Liver (tissue), 9 donors: Measurements from ENCODE around the gene ATP2C1. TPM values are rescaled to one million over a fixed set of nuclear protein-coding genes. Genes with fewer than 3 reads are reported as not detected.

Experiments
- DNase-seq: peaks from one replicate; pipeline ENCODE4 v3.0.0-alpha.2; 2017; ENCODE audit warnings: low spot score
- H3K27ac ChIP-seq, 2 donors: one replicate each; pipeline ENCODE4 v1.7.0; 2013; ENCODE audit warnings: inconsistent platforms in 2 of 2, low read length in 2 of 2, control low read depth in 1 of 2, low read depth in 1 of 2, mild to moderate bottlenecking in 1 of 2
- H3K27me3 ChIP-seq, 4 donors: one replicate each; pipeline versions ENCODE4 v1.6.1 to v1.7.0; 2013; ENCODE audit warnings: low read length in 3 of 4, inconsistent platforms in 1 of 4, mild to moderate bottlenecking in 1 of 4, moderate library complexity in 1 of 4; ENCODE audit not compliant: control insufficient read depth in 4 of 4, insufficient read depth in 4 of 4
- H3K36me3 ChIP-seq, 4 donors: one replicate each; pipeline versions ENCODE4 v1.6.1 to v1.7.0; 2013; ENCODE audit warnings: low read length in 3 of 4, mild to moderate bottlenecking in 3 of 4, low read depth in 1 of 4, moderate library complexity in 1 of 4; ENCODE audit not compliant: control insufficient read depth in 4 of 4, insufficient read depth in 3 of 4
- H3K4me1 ChIP-seq, 4 donors: one replicate each; pipeline versions ENCODE4 v1.6.1 to v1.7.0; 2013; ENCODE audit warnings: low read length in 3 of 4, mild to moderate bottlenecking in 3 of 4, moderate library complexity in 1 of 4; ENCODE audit not compliant: control insufficient read depth in 4 of 4, insufficient read depth in 4 of 4
- H3K4me3 ChIP-seq, 3 donors: one replicate each; pipeline versions ENCODE4 v1.6.1 to v1.7.0; 2013; ENCODE audit warnings: low read length in 3 of 3, control low read depth in 1 of 3, low read depth in 1 of 3, mild to moderate bottlenecking in 1 of 3
- H3K9ac ChIP-seq, 2 donors: one replicate each; pipeline ENCODE4 v1.7.0; 2013; ENCODE audit warnings: low read length in 2 of 2, mild to moderate bottlenecking in 2 of 2, moderate library complexity in 2 of 2, control low read depth in 1 of 2, low read depth in 1 of 2
- H3K9me3 ChIP-seq, 4 donors: one replicate each; pipeline versions ENCODE4 v1.6.1 to v1.7.0; 2013; ENCODE audit warnings: low read length in 3 of 4; ENCODE audit not compliant: control insufficient read depth in 4 of 4
- EGR1 ChIP-seq, 2 donors: IDR thresholded peaks; 2 replicates each; pipeline ENCODE4 v1.6.1; 2016 to 2018; ENCODE audit warnings: antibody characterized with exemption in 2 of 2, low read depth in 2 of 2
- FOXA1 ChIP-seq: IDR thresholded peaks from 2 replicates; pipeline ENCODE4 v1.6.1; 2016; ENCODE audit warnings: antibody characterized with exemption
- FOXA2 ChIP-seq: IDR thresholded peaks from 2 replicates; pipeline ENCODE4 v1.6.1; 2016; ENCODE audit warnings: antibody characterized with exemption
- GABPA ChIP-seq, 2 donors: IDR thresholded peaks in 1 of 2; conservative IDR thresholded peaks in 1 of 2; 2 replicates each; pipeline ENCODE4 v1.6.1; 2016; ENCODE audit warnings: antibody characterized with exemption in 2 of 2, mild to moderate bottlenecking in 1 of 2, moderate library complexity in 1 of 2
- HNF4A ChIP-seq, 2 donors: conservative IDR thresholded peaks; 2 replicates each; pipeline ENCODE4 v1.6.1; 2016; ENCODE audit warnings: antibody characterized with exemption in 2 of 2, mild to moderate bottlenecking in 2 of 2
- HNF4G ChIP-seq: IDR thresholded peaks from 2 replicates; pipeline ENCODE4 v1.6.1; 2016; ENCODE audit warnings: antibody characterized with exemption
- JUND ChIP-seq, 2 donors: IDR thresholded peaks; 2 replicates each; pipeline ENCODE4 v1.6.1; 2016; ENCODE audit warnings: antibody characterized with exemption in 2 of 2
- NR2F2 ChIP-seq: IDR thresholded peaks from 2 replicates; pipeline ENCODE4 v1.6.1; 2016; ENCODE audit warnings: antibody characterized with exemption
- RAD21 ChIP-seq, 2 donors: IDR thresholded peaks; 2 replicates each; pipeline ENCODE4 v1.6.1; 2016; ENCODE audit warnings: antibody characterized with exemption in 2 of 2, mild to moderate bottlenecking in 2 of 2
- RXRA ChIP-seq, 2 donors: IDR thresholded peaks; 2 replicates each; pipeline ENCODE4 v1.6.1; 2017 to 2018; ENCODE audit warnings: antibody characterized with exemption in 2 of 2, mild to moderate bottlenecking in 1 of 2
- SP1 ChIP-seq: IDR thresholded peaks from 2 replicates; pipeline ENCODE4 v1.6.1; 2018; ENCODE audit warnings: antibody characterized with exemption, mild to moderate bottlenecking
- TAF1 ChIP-seq: conservative IDR thresholded peaks from 2 replicates; pipeline ENCODE4 v1.6.1; 2016; ENCODE audit warnings: antibody characterized with exemption, mild to moderate bottlenecking
- YY1 ChIP-seq: IDR thresholded peaks from 2 replicates; pipeline ENCODE4 v1.6.1; 2016; ENCODE audit warnings: antibody characterized with exemption, mild to moderate bottlenecking
- WGBS: extraction: QIAGEN DNeasy Blood & Tissue Kit; methylation state at CpG from one replicate; pipeline ENCODE4 v1.1.7; 2013; 5-methylcytosine and 5-hydroxymethylcytosine counted together
- polyA plus RNA-seq, 2 donors: library from polyadenylated mRNA; stranded (reverse) in 1 of 2; unstranded in 1 of 2; fragments of 200-250 nt in 1 of 2; fragments of >200 nt in 1 of 2; fragmentation: Nextera tagmentation in 1 of 2; extraction: Ambion mirVana in 1 of 2; gene quantifications; one replicate each; pipeline versions ENCODE4 v1.2.1 to v1.2.3, GENCODE V29; 2013 to 2015
- total RNA-seq, 2 donors: library from RNA; depleted of rRNA; stranded (reverse); fragments of >200 nt; gene quantifications; one replicate each; pipeline ENCODE4 v1.2.3, GENCODE V29; 2014
- TF ChIP-seq, protein P1 (sequence below): IDR thresholded peaks from 2 replicates; pipeline ENCODE4 v1.6.1; 2016; ENCODE audit warnings: antibody characterized with exemption, mild to moderate bottlenecking
- TF ChIP-seq, protein P2 (sequence below): IDR thresholded peaks from 2 replicates; pipeline ENCODE4 v1.6.1; 2016; ENCODE audit warnings: antibody characterized with exemption
- TF ChIP-seq, protein P3 (sequence below): IDR thresholded peaks from 2 replicates; pipeline ENCODE4 v1.6.1; 2016; ENCODE audit warnings: antibody characterized with exemption
- TF ChIP-seq, protein P4 (sequence below): fragments of 150-350 bp; IDR thresholded peaks from 2 replicates; pipeline ENCODE4 v1.5.1; 2017; ENCODE audit warnings: improper control_type of control experiment, low read depth, low read length; ENCODE audit not compliant: missing input control
- TF ChIP-seq, protein P5 (sequence below): IDR thresholded peaks from 2 replicates; pipeline ENCODE4 v1.6.1; 2016; ENCODE audit warnings: antibody characterized with exemption
- donor health status: healthy.
- donor health status: healthy.
- donor health status: healthy.
- donor health status: healthy.
- donor health status: healthy.

The ATP2C1 gene
- total and polyA plus RNA-seq, 4 donors = 10.5 to 45.1 (median 25.2) TPM

DNA sequence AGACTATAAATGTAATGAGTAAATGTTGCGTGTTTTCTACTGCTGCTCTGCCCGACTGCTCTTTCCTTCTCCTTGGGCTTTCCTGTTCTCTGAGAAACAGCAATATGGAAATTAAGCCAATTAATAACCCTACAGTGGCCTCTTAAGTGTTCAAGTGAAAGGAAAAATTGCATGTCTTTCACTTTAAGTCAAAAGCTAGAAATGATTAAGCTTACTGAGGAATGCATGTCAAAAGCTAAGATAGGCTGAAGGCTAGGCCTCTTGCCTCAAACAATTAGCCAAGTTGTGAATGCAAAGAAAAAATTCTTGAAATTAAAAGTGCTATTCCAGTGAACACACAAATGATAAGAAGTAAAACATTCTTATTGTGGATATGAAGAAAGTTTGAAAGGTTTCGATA is 55.0 kb downstream of the ATP2C1 start (continued):
- TF ChIP-seq, protein P1, sequence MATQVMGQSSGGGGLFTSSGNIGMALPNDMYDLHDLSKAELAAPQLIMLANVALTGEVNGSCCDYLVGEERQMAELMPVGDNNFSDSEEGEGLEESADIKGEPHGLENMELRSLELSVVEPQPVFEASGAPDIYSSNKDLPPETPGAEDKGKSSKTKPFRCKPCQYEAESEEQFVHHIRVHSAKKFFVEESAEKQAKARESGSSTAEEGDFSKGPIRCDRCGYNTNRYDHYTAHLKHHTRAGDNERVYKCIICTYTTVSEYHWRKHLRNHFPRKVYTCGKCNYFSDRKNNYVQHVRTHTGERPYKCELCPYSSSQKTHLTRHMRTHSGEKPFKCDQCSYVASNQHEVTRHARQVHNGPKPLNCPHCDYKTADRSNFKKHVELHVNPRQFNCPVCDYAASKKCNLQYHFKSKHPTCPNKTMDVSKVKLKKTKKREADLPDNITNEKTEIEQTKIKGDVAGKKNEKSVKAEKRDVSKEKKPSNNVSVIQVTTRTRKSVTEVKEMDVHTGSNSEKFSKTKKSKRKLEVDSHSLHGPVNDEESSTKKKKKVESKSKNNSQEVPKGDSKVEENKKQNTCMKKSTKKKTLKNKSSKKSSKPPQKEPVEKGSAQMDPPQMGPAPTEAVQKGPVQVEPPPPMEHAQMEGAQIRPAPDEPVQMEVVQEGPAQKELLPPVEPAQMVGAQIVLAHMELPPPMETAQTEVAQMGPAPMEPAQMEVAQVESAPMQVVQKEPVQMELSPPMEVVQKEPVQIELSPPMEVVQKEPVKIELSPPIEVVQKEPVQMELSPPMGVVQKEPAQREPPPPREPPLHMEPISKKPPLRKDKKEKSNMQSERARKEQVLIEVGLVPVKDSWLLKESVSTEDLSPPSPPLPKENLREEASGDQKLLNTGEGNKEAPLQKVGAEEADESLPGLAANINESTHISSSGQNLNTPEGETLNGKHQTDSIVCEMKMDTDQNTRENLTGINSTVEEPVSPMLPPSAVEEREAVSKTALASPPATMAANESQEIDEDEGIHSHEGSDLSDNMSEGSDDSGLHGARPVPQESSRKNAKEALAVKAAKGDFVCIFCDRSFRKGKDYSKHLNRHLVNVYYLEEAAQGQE = no peak
- no peak for TF ChIP-seq HNF4G
- no peak for TF ChIP-seq FOXA2
- no peak for TF ChIP-seq SP1
- TF ChIP-seq, protein P2, sequence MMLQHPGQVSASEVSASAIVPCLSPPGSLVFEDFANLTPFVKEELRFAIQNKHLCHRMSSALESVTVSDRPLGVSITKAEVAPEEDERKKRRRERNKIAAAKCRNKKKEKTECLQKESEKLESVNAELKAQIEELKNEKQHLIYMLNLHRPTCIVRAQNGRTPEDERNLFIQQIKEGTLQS = no peak
- no peak for TF ChIP-seq YY1

DNA sequence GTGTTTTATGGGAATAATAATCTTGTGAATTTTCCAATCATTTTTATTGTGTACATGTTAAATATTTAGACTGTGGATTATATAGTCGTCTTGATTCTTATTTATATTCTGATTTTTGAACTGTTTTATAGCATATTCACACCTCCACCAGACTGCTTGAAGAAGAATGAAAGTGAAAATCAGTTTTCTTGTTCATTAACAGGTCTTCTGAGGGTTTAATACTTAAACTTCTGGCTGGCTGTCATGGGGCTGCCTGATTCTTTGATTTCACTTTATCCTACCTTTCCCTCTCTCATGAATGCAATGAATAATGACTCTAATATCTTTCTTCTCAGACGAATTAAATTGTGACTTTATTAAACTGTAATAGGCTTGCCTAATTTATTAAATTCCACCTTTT is 56.2 kb downstream of the ATP2C1 start:
- no peak for DNase-seq
- Histone ChIP-seq H3K4me1 (no peaks in the 10 kb centered on the region), H3K4me3 (no peak overlapping the region), H3K27me3 (no peaks in the 10 kb centered on the region), H3K27ac (no peak overlapping the region), H3K36me3 (peaks cover 3 to 19% (median 6%) of the 10 kb centered on the region in 4 donors), H3K9ac (no peak overlapping the region), H3K9me3 (no peaks in the 10 kb centered on the region)
- TF ChIP-seq GABPA (IDR thresholded peaks at IDR 0.05 in 1 of 2, conservative IDR thresholded peaks at IDR 0.05 in 1 of 2) = no peak
- TF ChIP-seq YY1 = no peak
- TF ChIP-seq, protein P3, sequence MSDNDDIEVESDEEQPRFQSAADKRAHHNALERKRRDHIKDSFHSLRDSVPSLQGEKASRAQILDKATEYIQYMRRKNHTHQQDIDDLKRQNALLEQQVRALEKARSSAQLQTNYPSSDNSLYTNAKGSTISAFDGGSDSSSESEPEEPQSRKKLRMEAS = no peak
- no peak for TF ChIP-seq FOXA2
- TF ChIP-seq HNF4G = no peak
- no peak for TF ChIP-seq RXRA (IDR thresholded peaks at IDR 0.05)
- TF ChIP-seq, protein P1 = no peak
- TF ChIP-seq NR2F2 = no peak
- WGBS = 81% methylated on average over 2 of the region's 2 CpGs

DNA sequence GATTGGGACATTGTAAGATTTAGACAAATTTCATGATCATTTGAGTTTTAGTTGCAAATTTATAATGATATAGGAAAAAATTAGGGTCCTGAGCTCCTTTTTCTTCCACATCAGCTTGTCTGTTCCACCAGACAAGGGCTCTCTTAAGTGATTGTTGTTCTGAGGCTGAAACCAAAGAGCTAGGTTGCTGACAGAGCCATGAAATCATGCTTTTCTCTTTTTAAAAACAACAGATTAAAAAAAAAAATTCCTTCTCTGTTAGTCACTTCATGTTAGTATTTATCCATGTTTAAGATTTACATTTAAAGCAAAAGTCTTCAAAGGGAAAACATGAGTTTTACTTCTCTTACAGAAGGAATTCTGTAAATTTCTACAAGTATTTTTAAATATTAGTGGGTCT is 56.8 kb downstream of the ATP2C1 start:
- DNase-seq = no peak
- no peak overlapping the region for H3K27ac ChIP-seq
- no peaks in the 10 kb centered on the region for H3K27me3 ChIP-seq
- no peak overlapping the region for H3K4me3 ChIP-seq
- H3K36me3 ChIP-seq = peaks cover 4 to 21% (median 7%) of the 10 kb centered on the region in 4 donors
- no peak overlapping the region for H3K9ac ChIP-seq
- H3K9me3 ChIP-seq = no peaks in the 10 kb centered on the region
- no peaks in the 10 kb centered on the region for H3K4me1 ChIP-seq
- TF ChIP-seq, protein P3 = no peak
- no peak for TF ChIP-seq HNF4G
- TF ChIP-seq YY1 = no peak
- TF ChIP-seq, protein P2 = no peak
- no peak for TF ChIP-seq FOXA2
- no peak for TF ChIP-seq RAD21 (IDR thresholded peaks at IDR 0.05)
- TF ChIP-seq TAF1 = no peak
- TF ChIP-seq, protein P4, sequence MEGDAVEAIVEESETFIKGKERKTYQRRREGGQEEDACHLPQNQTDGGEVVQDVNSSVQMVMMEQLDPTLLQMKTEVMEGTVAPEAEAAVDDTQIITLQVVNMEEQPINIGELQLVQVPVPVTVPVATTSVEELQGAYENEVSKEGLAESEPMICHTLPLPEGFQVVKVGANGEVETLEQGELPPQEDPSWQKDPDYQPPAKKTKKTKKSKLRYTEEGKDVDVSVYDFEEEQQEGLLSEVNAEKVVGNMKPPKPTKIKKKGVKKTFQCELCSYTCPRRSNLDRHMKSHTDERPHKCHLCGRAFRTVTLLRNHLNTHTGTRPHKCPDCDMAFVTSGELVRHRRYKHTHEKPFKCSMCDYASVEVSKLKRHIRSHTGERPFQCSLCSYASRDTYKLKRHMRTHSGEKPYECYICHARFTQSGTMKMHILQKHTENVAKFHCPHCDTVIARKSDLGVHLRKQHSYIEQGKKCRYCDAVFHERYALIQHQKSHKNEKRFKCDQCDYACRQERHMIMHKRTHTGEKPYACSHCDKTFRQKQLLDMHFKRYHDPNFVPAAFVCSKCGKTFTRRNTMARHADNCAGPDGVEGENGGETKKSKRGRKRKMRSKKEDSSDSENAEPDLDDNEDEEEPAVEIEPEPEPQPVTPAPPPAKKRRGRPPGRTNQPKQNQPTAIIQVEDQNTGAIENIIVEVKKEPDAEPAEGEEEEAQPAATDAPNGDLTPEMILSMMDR = no peak
- TF ChIP-seq, protein P5, sequence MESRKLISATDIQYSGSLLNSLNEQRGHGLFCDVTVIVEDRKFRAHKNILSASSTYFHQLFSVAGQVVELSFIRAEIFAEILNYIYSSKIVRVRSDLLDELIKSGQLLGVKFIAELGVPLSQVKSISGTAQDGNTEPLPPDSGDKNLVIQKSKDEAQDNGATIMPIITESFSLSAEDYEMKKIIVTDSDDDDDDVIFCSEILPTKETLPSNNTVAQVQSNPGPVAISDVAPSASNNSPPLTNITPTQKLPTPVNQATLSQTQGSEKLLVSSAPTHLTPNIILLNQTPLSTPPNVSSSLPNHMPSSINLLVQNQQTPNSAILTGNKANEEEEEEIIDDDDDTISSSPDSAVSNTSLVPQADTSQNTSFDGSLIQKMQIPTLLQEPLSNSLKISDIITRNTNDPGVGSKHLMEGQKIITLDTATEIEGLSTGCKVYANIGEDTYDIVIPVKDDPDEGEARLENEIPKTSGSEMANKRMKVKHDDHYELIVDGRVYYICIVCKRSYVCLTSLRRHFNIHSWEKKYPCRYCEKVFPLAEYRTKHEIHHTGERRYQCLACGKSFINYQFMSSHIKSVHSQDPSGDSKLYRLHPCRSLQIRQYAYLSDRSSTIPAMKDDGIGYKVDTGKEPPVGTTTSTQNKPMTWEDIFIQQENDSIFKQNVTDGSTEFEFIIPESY = no peak
- TF ChIP-seq NR2F2 = no peak
- no peak for TF ChIP-seq SP1
- TF ChIP-seq EGR1 (IDR thresholded peaks at IDR 0.05; ENCODE audit: low read depth in 2 of 2) = no peak
- TF ChIP-seq HNF4A (conservative IDR thresholded peaks at IDR 0.05) = no peak
- no peak for TF ChIP-seq JUND (IDR thresholded peaks at IDR 0.05)
- no peak for TF ChIP-seq RXRA (IDR thresholded peaks at IDR 0.05)
- TF ChIP-seq FOXA1 = no peak
